Spleen (tissue), 7 donors: ENCODE measurements around the gene LY86.

Experiments
- CTCF ChIP-seq, 11 experiments: fragments of 200-600 bp in 7 of 11; fragments of 450-650 bp in 4 of 11; sonication (generic) in 4 of 11; IDR thresholded peaks in 8 of 11; conservative IDR thresholded peaks in 3 of 11; 1 replicate in 7 of 11; 2 replicates in 4 of 11; pipeline versions ENCODE4 v1.4.0 to v1.8.0; 2016 to 2021; ENCODE audit warnings: antibody characterized with exemption in 11 of 11, inconsistent platforms in 4 of 11, mild to moderate bottlenecking in 1 of 11
- POLR2AphosphoS5 ChIP-seq, 3 donors: sonication (generic); formaldehyde crosslinking; IDR thresholded peaks; one replicate each; pipeline ENCODE4 v1.5.1; 2017; ENCODE audit warnings: antibody characterized with exemption in 3 of 3
- donor health status: DM: no; HTN: no; CAD: no; lungs with moderate emphysema.
- donor health status: DM: no; HTN: no; CAD: no.
- donor health status: DM: no; HTN: no; CAD: no.

GRCh38 chr6:6543181-6543879 lies 45.2 kb upstream of the LY86 start:
- TF ChIP-seq POLR2AphosphoS5 (IDR thresholded peaks at IDR 0.05): no peak
- no peak for TF ChIP-seq CTCF (IDR thresholded peaks at IDR 0.05 in 8 of 11, conservative IDR thresholded peaks at IDR 0.05 in 3 of 11)
